Left lung (tissue), 10 donors: Measurements from ENCODE around the gene KDM1A. TPM values are rescaled to one million over a fixed set of nuclear protein-coding genes. Genes with fewer than 3 reads are reported as not detected.

Source experiments
- ATAC-seq: fragments of 200-7000 bp; cut with Tn5 transposase; one replicate; pipeline ENCODE4 v1.9.1; 2020; ENCODE audit warnings: moderate library complexity
- DNase-seq, 4 donors: peaks; one replicate each; pipeline ENCODE4 v3.0.0-alpha.2; 2013 to 2020
- H3K27ac ChIP-seq, 2 donors: fragments of 200-600 bp; sonication (generic) in 1 of 2; one replicate each; pipeline versions ENCODE4 v1.5.0 to v1.8.0; 2020 to 2021
- H3K27me3 ChIP-seq, 2 donors: fragments of 200-600 bp; sonication (generic) in 1 of 2; one replicate each; pipeline versions ENCODE4 v1.5.0 to v1.8.0; 2020 to 2021
- H3K36me3 ChIP-seq, 2 donors: fragments of 200-600 bp; sonication (generic) in 1 of 2; one replicate each; pipeline versions ENCODE4 v1.5.0 to v1.8.0; 2020 to 2021
- H3K4me1 ChIP-seq, 2 donors: fragments of 200-600 bp; one replicate each; pipeline ENCODE4 v1.8.0; 2021
- H3K4me3 ChIP-seq, 2 donors: fragments of 200-600 bp; sonication (generic) in 1 of 2; one replicate each; pipeline versions ENCODE4 v1.5.0 to v1.8.0; 2020 to 2021; ENCODE audit warnings: mild to moderate bottlenecking in 1 of 2
- H3K9me3 ChIP-seq, 2 donors: fragments of 200-600 bp; sonication (generic) in 1 of 2; one replicate each; pipeline versions ENCODE4 v1.5.0 to v1.8.0; 2020 to 2021
- CTCF ChIP-seq, 2 donors: fragments of 200-600 bp; sonication (generic) in 1 of 2; IDR thresholded peaks; one replicate each; pipeline versions ENCODE4 v1.5.0 to v1.8.0; 2021; ENCODE audit warnings: antibody characterized with exemption in 2 of 2
- intact Hi-C, 2 donors: fragments of 100-400 bp; cut with DNase I; formaldehyde crosslinking; loops; one replicate each; pipeline versions ENCODE4 v1.11.2 to v1.14.2; 2022
- polyA plus RNA-seq, 6 donors: library from polyadenylated mRNA; unstranded; fragments of 120-200 nt; gene quantifications; one replicate each; pipeline ENCODE4 v1.2.1, GENCODE V29; 2013; ENCODE audit not compliant: insufficient read length in 6 of 6
- total RNA-seq, 2 donors: library from RNA; stranded (reverse); fragmentation: NEBNext Ultra II Directional; extraction: Animal tissue kit (Norgen Biotek cat#: 25700); gene quantifications; one replicate each; pipeline ENCODE4 v1.2.1, GENCODE V29; 2021
- donor health status: DM: no; HTN: yes; CAD: no.
- donor health status: DM: no; HTN: no; CAD: no.

The KDM1A gene
- total and polyA plus RNA-seq, 8 donors, result 39.5 to 126 (median 118) TPM

GRCh38 chr1:23108918-23109533 is 89.8 kb downstream of the KDM1A start:
- H3K36me3 ChIP-seq, result peaks cover 0 to 23% of the 10 kb centered on the region in 2 donors
- no peak for ATAC-seq
- peaks cover 3 to 26% of the 10 kb centered on the region in 2 donors for H3K4me1 ChIP-seq
- TF ChIP-seq CTCF (IDR thresholded peaks at IDR 0.05), result no peak
- H3K4me3 ChIP-seq, result no peak overlapping the region
- H3K27ac ChIP-seq, result no peak overlapping the region
- H3K27me3 ChIP-seq, result no peaks in the 10 kb centered on the region
- no peaks in the 10 kb centered on the region for H3K9me3 ChIP-seq
- intact Hi-C loops, result no loop called here
- no peak for DNase-seq

- Histone ChIP-seq H3K9me3 (no peaks in the 10 kb centered on the region), H3K4me3 (no peak overlapping the region), H3K4me1 (peaks cover 10 to 32% of the 10 kb centered on the region in 2 donors), H3K27ac (no peak overlapping the region), H3K27me3 (no peaks in the 10 kb centered on the region), H3K36me3 (peaks cover 0 to 23% of the 10 kb centered on the region in 2 donors)
- intact Hi-C loops, result no loop called here
- TF ChIP-seq CTCF (IDR thresholded peaks at IDR 0.05), result no peak
- DNase-seq, result no peak
- ATAC-seq, result no peak
Observed at GRCh38 chr1:23110391-23110790, 91.1 kb downstream of the KDM1A start.

- no peaks in the 10 kb centered on the region for H3K27me3 ChIP-seq
- no peak for TF ChIP-seq CTCF (IDR thresholded peaks at IDR 0.05)
- intact Hi-C loops, result no loop called here
- H3K9me3 ChIP-seq, result no peaks in the 10 kb centered on the region
- ATAC-seq, result no peak
- H3K36me3 ChIP-seq, result peaks cover 0 to 22% of the 10 kb centered on the region in 2 donors
- H3K4me1 ChIP-seq, result peaks cover 10 to 35% of the 10 kb centered on the region in 2 donors
- no peak overlapping the region for H3K4me3 ChIP-seq
- DNase-seq, result no peak
- no peak overlapping the region for H3K27ac ChIP-seq
Observed at GRCh38 chr1:23111600-23112535, 92.6 kb downstream of the KDM1A start.

- ATAC-seq (no peak), DNase-seq (no peak)
- Histone ChIP-seq H3K36me3 (no peaks in the 10 kb centered on the region), H3K4me3 (no peak overlapping the region), H3K4me1 (peaks cover 10 to 39% of the 10 kb centered on the region in 2 donors), H3K27ac (no peak overlapping the region), H3K27me3 (no peaks in the 10 kb centered on the region), H3K9me3 (no peaks in the 10 kb centered on the region)
- intact Hi-C loops, result no loop called here
- no peak for TF ChIP-seq CTCF (IDR thresholded peaks at IDR 0.05)
Observed at GRCh38 chr1:23114424-23115079, 95.3 kb downstream of the KDM1A start.
